GM10248 (cell line): ENCODE results near the gene ENPP6.

ENCODE experiments used
- CTCF ChIA-PET: fragments of 300-600 bp; sonication (Branson Sonifier 250); formaldehyde crosslinking; extraction: SDS; loops from one replicate; lab custom pipeline; 2021; ENCODE audit warnings: antibody characterized with exemption; lab: Yijun Ruan, JAX
- POLR2A ChIA-PET: fragments of 350-650 bp; sonication (Branson Sonifier 250); formaldehyde crosslinking; extraction: SDS; loops from one replicate; lab custom pipeline; 2020; ENCODE audit warnings: antibody characterized with exemption; lab: Yijun Ruan, JAX
- DNase-seq: peaks from one replicate; pipeline ENCODE4 v3.0.0; 2012; ENCODE audit errors: extremely low spot score
- TF ChIP-seq, protein P1 (sequence below): IDR thresholded peaks from 2 replicates; pipeline ENCODE4 v1.5.1; 2012; ENCODE audit warnings: mild to moderate bottlenecking, low read depth; ENCODE audit errors: extremely low read depth, missing control alignments, control extremely low read depth

ENPP6 gene

DNA sequence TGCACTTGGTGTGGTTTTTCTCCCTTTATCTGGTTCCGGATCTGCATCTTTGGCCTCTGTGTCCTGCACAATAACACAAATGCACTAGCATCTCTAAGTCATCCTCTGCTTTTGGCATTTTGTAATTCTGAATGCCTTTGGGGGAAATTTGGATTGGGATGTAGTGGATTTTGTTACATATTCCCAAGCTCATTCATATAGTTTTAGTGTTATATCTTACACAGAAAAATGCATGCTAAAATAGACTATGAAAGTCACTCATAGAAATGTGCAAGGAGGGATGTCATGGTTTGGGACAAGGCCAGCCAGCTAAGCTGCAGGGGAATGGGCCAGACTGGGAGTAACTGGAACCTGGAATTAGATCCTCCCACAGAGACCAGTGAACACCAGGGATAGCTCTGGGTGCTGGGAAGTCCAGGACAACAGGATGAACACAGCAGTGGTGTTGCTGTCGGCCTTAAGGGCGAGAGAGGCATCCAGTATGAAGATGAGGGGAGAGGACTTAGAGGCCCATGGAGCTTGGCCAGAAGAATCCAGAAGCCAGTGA, 20.1 kb downstream of the ENPP6 start:
- ChIA-PET CTCF (interaction anchor here (2.7 kb wide), 1 partner anchor 30 kb away, joined by 9 read pairs; no protein-coding TSS in a partner anchor), POLR2A (no interaction called here)
- DNase-seq = no peak
- TF ChIP-seq, protein P1, sequence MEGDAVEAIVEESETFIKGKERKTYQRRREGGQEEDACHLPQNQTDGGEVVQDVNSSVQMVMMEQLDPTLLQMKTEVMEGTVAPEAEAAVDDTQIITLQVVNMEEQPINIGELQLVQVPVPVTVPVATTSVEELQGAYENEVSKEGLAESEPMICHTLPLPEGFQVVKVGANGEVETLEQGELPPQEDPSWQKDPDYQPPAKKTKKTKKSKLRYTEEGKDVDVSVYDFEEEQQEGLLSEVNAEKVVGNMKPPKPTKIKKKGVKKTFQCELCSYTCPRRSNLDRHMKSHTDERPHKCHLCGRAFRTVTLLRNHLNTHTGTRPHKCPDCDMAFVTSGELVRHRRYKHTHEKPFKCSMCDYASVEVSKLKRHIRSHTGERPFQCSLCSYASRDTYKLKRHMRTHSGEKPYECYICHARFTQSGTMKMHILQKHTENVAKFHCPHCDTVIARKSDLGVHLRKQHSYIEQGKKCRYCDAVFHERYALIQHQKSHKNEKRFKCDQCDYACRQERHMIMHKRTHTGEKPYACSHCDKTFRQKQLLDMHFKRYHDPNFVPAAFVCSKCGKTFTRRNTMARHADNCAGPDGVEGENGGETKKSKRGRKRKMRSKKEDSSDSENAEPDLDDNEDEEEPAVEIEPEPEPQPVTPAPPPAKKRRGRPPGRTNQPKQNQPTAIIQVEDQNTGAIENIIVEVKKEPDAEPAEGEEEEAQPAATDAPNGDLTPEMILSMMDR = no peak

DNA sequence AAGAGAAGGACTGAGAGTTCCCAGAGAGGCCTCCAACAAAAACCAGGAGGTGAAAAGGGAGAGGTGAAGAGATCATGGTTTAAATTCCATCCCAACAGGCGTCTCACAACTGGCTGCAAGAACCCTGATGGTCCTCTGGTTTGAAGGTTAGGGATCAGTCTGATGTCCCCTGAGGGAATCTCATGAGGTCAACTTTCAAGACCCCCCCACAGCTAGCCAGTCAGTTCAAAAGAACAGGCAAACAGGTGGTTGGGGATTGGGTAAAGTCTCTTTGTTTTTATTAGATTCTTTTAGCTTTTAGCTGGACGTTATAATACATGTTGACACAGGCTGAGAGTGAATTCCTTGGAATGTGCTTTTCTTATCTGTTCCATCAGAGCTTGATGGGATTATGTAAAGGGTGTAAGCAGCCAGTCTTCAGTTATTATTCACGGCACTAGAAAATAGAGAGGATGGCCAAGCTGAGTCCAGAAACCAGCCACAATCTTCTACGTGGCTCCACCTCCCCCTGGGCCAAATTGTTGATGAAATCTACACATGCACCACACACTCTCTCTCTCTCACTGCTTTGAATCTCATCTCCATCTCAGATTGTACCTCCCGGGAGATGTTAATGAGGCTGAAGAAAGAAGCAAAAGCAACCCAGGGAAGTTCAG, 20.8 kb downstream of the ENPP6 start:
- no peak for DNase-seq
- CTCF ChIA-PET = interaction anchor here (2.7 kb wide), 1 partner anchor 29 kb away, joined by 9 read pairs; no protein-coding TSS in a partner anchor
- POLR2A ChIA-PET = no interaction called here
- TF ChIP-seq, protein P1 = no peak

DNA sequence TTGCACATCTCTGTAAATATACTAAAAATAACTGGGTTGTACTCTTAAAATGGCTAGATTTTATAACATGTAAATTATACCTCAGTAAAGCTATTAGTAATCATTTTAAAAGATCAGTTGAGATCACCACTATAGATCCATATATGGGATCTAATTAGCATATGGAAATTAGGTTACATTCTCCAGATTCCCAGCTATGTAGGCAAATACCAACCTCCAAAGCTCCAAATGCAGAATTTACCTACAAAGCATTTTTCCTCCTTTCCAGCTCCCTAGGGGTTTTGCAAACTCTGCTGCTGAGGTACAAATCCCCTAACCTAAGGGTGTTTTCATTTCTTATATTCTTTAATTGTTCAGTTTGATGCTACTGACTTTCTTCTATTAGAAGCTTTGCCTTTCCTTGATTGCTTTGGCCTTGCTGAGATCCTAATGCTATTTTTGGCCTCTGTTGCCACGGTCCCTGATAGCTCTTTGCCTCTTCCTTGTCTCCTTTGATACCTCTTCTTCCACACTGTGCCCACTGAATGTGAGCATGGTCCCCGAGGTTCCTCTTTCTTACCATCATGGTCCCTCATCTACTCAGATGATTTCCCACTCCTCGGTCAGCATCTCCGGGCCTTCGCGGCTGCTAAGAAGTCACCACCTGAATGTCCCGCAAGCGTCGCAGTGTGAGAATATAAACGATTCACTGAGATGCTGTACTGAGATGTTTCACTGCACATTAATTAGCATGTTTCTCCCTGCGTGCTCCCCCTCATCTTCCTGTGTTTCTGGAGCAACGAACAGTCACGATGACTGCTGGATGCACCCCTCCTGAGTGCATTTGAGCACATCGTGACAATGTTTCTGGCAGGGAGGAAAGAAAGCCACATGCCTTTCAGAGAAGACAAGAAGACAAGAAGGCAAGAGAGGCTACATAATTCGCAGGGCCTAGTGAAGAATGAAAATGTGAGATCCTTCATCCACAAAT, 23.8 kb downstream of the ENPP6 start:
- TF ChIP-seq, protein P1 = no peak
- DNase-seq = no peak
- ChIA-PET POLR2A (no interaction called here), CTCF (interaction anchor here (1.2 kb wide), 1 partner anchor 25 kb away, joined by 3 read pairs; no protein-coding TSS in a partner anchor)

DNA sequence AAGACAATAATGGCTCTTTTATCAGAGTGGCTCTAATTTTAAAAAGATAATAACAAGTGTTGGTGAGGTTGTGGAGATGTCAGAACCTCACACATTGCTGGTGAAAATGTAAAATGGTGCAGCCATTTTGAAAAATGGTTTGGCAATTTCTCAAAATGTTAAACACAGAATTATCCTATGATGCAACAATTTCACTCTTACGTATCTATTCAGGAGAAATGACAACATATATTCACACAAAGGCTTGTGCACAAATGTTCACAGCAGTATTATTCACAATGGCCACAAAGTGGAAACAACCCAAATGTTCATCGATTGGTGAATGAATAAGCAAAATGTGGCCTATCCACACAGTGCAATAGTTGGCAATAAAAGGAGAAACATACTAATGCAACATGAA, 24.7 kb downstream of the ENPP6 start:
- ChIA-PET POLR2A (no interaction called here), CTCF (interaction anchor here (1.2 kb wide), 1 partner anchor 25 kb away, joined by 3 read pairs; no protein-coding TSS in a partner anchor)
- DNase-seq = no peak
- TF ChIP-seq, protein P1 = no peak

DNA sequence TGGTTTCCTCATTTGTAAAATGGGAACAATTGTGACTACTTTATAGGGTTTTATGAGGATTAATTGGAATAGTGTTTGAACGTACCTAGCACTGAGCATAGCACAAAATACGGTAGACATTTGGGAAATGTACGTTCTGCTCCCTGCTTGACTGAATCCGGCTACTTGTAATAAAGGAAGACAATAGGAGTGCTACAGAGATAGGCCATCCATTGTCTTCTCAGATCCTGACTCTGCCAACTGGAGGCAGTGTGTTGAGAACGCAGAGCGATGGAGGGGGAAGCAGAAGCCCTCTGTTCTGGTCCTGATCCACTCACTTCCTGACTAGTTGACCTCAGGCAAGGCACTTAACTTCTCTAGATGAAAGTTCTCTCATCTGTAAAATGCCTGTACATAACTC, 26.4 kb downstream of the ENPP6 start:
- TF ChIP-seq, protein P1 = no peak
- ChIA-PET POLR2A (no interaction called here), CTCF (no interaction called here)
- no peak for DNase-seq

DNA sequence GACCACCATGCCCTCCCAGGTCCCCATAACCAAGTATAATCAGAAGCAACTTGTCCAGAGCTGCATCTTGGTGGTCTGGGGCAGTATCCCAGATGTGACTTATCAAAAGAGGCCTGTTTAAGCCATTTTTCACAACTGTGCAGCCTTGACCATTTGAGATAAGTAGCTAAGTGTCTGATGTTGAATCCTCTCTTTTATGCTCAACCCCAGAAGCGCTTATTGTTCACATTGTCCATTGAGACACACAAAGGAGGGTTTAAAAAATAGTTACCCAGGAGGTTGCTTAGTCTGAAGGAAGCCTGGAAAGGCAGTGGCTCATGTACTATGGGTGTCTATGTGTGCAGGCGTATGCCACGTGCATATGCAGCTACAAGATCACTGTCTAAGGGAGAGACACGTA, 27.0 kb downstream of the ENPP6 start:
- POLR2A ChIA-PET = no interaction called here
- CTCF ChIA-PET = no interaction called here
- TF ChIP-seq, protein P1 = no peak
- no peak for DNase-seq
